Endothelial cell of umbilical vein (primary cell): ENCODE measurements around the gene C1QTNF9B. TPM values are rescaled to one million over a fixed set of nuclear protein-coding genes. Genes with fewer than 3 reads are reported as not detected.

Experiments used
- BruUV-seq: library from RNA; stranded (reverse); fragments of 400-500 nt; replicated peaks from 2 replicates; lab custom pipeline; 2021; lab: Mats Ljungman, UMichigan
- CTCF ChIA-PET: fragments of 300-600, 350-600 bp; sonication (Branson Sonifier 250); formaldehyde crosslinking; loops from one replicate; lab custom pipeline; 2021; ENCODE audit warnings: antibody characterized with exemption, inconsistent platforms; lab: Charles Lee
- POLR2A ChIA-PET: fragments of 300-600, 350-600 bp; sonication (Branson Sonifier 250); formaldehyde crosslinking; loops from one replicate; lab custom pipeline; 2021; ENCODE audit warnings: antibody characterized with exemption, inconsistent platforms; lab: Charles Lee
- DNase-seq: peaks from one replicate; pipeline ENCODE4 v3.0.0-alpha.2; 2011; ENCODE audit warnings: low read depth, low spot score
- FAIRE-seq: peaks from 2 replicates; lab custom pipeline; 2011; peaks lifted over from hg19 to GRCh38; lab: Jason Lieb, UNC
- H2AFZ ChIP-seq: 2 replicates; pipeline ENCODE4 v1.6.0; 2012; ENCODE audit warnings: low read depth, low read length, control low read depth, inconsistent platforms
- H3K27ac ChIP-seq: 2 replicates; pipeline ENCODE4 v1.5.1; 2011; ENCODE audit warnings: low read depth, mild to moderate bottlenecking, control low read depth, low read length, moderate library complexity; ENCODE audit not compliant: insufficient read depth
- H3K27me3 ChIP-seq, 2 experiments: 2 replicates each; pipeline versions ENCODE4 v1.6.0 to v1.6.1; 2011; ENCODE audit warnings: low read length in 2 of 2, mixed read lengths in 1 of 2; ENCODE audit not compliant: control insufficient read depth in 2 of 2, insufficient read depth in 2 of 2
- H3K36me3 ChIP-seq, 2 experiments: 2 replicates in 1 of 2; 3 replicates in 1 of 2; pipeline ENCODE4 v1.5.1; 2011; ENCODE audit warnings: low read length in 2 of 2, mild to moderate bottlenecking in 1 of 2, moderate library complexity in 1 of 2; ENCODE audit not compliant: control insufficient read depth in 2 of 2, insufficient read depth in 2 of 2; ENCODE audit errors: extremely low read depth in 1 of 2
- H3K4me1 ChIP-seq: 3 replicates; pipeline ENCODE4 v1.5.1; 2011; ENCODE audit warnings: mild to moderate bottlenecking, low read length; ENCODE audit not compliant: control insufficient read depth, insufficient read depth; ENCODE audit errors: extremely low read depth
- H3K4me2 ChIP-seq: 2 replicates; pipeline ENCODE4 v1.6.1; 2011; ENCODE audit warnings: low read length, control low read depth, mixed read lengths; ENCODE audit not compliant: insufficient read depth
- H3K4me3 ChIP-seq, 3 experiments: fragments of 200-600 bp in 1 of 3; sonication (generic), shearing (Covaris generic) in 1 of 3; replicated peaks in 1 of 3; 2 replicates each; pipeline ENCODE4 v1.5.1; 2011 to 2016; ENCODE audit warnings: control low read depth in 3 of 3, low read length in 3 of 3, mild to moderate bottlenecking in 2 of 3, inconsistent platforms in 1 of 3, low read depth in 1 of 3, moderate library complexity in 1 of 3; ENCODE audit not compliant: insufficient read depth in 1 of 3
- H3K79me2 ChIP-seq: 2 replicates; pipeline ENCODE4 v1.6.0; 2012; ENCODE audit warnings: low read length, inconsistent platforms; ENCODE audit not compliant: control insufficient read depth, insufficient read depth
- H3K9ac ChIP-seq: replicated peaks from 2 replicates; pipeline ENCODE3; 2011; ENCODE audit warnings: low read length, control low read depth; ENCODE audit not compliant: insufficient read depth; ENCODE audit errors: extremely low read depth
- H3K9me1 ChIP-seq: replicated peaks from 3 replicates; pipeline ENCODE4 v1.6.0; 2011; ENCODE audit warnings: mild to moderate bottlenecking, low read length; ENCODE audit not compliant: control insufficient read depth, insufficient read depth; ENCODE audit errors: extremely low read depth
- H3K9me3 ChIP-seq: replicated peaks from 2 replicates; pipeline ENCODE4 v1.5.1; 2012; ENCODE audit warnings: low read length, inconsistent platforms; ENCODE audit not compliant: control insufficient read depth, insufficient read depth
- H4K20me1 ChIP-seq: replicated peaks from 2 replicates; pipeline ENCODE3; 2011; ENCODE audit warnings: mild to moderate bottlenecking, low read length; ENCODE audit not compliant: control insufficient read depth, insufficient read depth; ENCODE audit errors: extremely low read depth
- CTCF ChIP-seq, 2 donors: IDR thresholded peaks; 1 replicate in 1 of 2; 2 replicates in 1 of 2; pipeline ENCODE4 v1.5.1; 2011; ENCODE audit warnings: low read length in 2 of 2, mild to moderate bottlenecking in 2 of 2, moderate library complexity in 2 of 2, control low read depth in 1 of 2, inconsistent platforms in 1 of 2, low read depth in 1 of 2; ENCODE audit not compliant: insufficient read depth in 1 of 2; ENCODE audit errors: extremely low read depth in 1 of 2
- FOS ChIP-seq: IDR thresholded peaks from 2 replicates; pipeline ENCODE4 v1.6.1; 2011; ENCODE audit warnings: mild to moderate bottlenecking, low read length, moderate library complexity, borderline replicate concordance; ENCODE audit not compliant: insufficient read depth
- GATA2 ChIP-seq: IDR thresholded peaks from 2 replicates; pipeline ENCODE4 v1.7.0; 2011; ENCODE audit warnings: low read depth, mild to moderate bottlenecking, moderate library complexity, mixed read lengths, low read length; ENCODE audit not compliant: insufficient read length, insufficient read depth
- JUN ChIP-seq: IDR thresholded peaks from 2 replicates; pipeline ENCODE4 v1.6.1; 2011; ENCODE audit warnings: borderline replicate concordance, low read depth; ENCODE audit not compliant: insufficient read length, insufficient read depth
- MYC ChIP-seq: IDR thresholded peaks from one replicate; pipeline ENCODE4 v1.6.1; 2011; ENCODE audit warnings: mild to moderate bottlenecking, low read depth, low read length
- POLR2A ChIP-seq: IDR thresholded peaks from 2 replicates; pipeline ENCODE4 v1.6.1; 2012; ENCODE audit warnings: low read depth, mild to moderate bottlenecking, control low read depth, low read length
- POLR2AphosphoS5 ChIP-seq: IDR thresholded peaks from 2 replicates; pipeline ENCODE4 v1.6.1; 2012; ENCODE audit warnings: low read depth, mild to moderate bottlenecking, control low read depth, low read length, moderate library complexity; ENCODE audit not compliant: insufficient read depth
- dilution Hi-C: fragments of 300-500 bp; cut with MboI; formaldehyde crosslinking; loops from one replicate; pipeline ENCODE4 v1.15.0; 2019; ENCODE audit warnings: low sequenced_read_pairs; ENCODE audit not compliant: extremely low pct_ligation_motif_present
- intact Hi-C: fragments of 100-400 bp; cut with micrococcal nuclease; formaldehyde crosslinking; loops from one replicate; pipeline ENCODE4 v1.10.0; 2022
- polyA plus RNA-seq, 4 experiments: library from polyadenylated mRNA; depleted of rRNA in 3 of 4; stranded (reverse) in 3 of 4; unstranded in 1 of 4; fragments of >200 nt; gene quantifications; 2 replicates each; pipeline versions ENCODE4 v1.2.1 to v1.2.3, GENCODE V29; 2011 to 2012; ENCODE audit warnings: missing spikeins in 1 of 4
- total RNA-seq: library from RNA; stranded (reverse); gene quantifications from 2 replicates; pipeline ENCODE4 v1.2.3, GENCODE V29; 2021
- TF ChIP-seq, protein P1 (sequence below): IDR thresholded peaks from 2 replicates; pipeline ENCODE4 v1.6.1; 2011; ENCODE audit not compliant: insufficient read depth, insufficient read length

The C1QTNF9B gene
- total and polyA plus RNA-seq, 2 donors (not counting 3 experiments of a cell fraction or from before 2014, with no cell fraction given) = 0.06 TPM; not detected in 1

GRCh38 chr13:23912469-23912868 lies 15.2 kb upstream of the C1QTNF9B start:
- no peak overlapping the region for H3K9ac ChIP-seq
- no peak overlapping the region for H3K4me3 ChIP-seq
- H2AFZ ChIP-seq = no peak overlapping the region
- BruUV-seq = no TSS peak
- no peaks in the 10 kb centered on the region for H4K20me1 ChIP-seq
- intact Hi-C loops (no loop called here), dilution Hi-C loops (no loop called here)
- no peaks in the 10 kb centered on the region for H3K9me3 ChIP-seq
- H3K4me1 ChIP-seq = no peaks in the 10 kb centered on the region
- no peak overlapping the region for H3K4me2 ChIP-seq
- H3K36me3 ChIP-seq = no peaks in the 10 kb centered on the region
- no peaks in the 10 kb centered on the region for H3K79me2 ChIP-seq
- ChIA-PET POLR2A (no interaction called here), CTCF (no interaction called here)
- no peak for FAIRE-seq
- H3K27ac ChIP-seq = no peak overlapping the region
- peaks cover 3 to 5% of the 10 kb centered on the region in 2 experiments for H3K27me3 ChIP-seq
- H3K9me1 ChIP-seq = no peaks in the 10 kb centered on the region
- no peak for DNase-seq
- TF ChIP-seq POLR2A (no peak), GATA2 (no peak), CTCF (IDR thresholded peaks at IDR 0.05; ENCODE audit: extremely low read depth in 1 of 2, insufficient read depth in 1 of 2, low read depth in 1 of 2, low read length in 2 of 2) (no peak), POLR2AphosphoS5 (no peak), MYC (no peak), FOS (no peak), JUN (no peak)
- TF ChIP-seq, protein P1, sequence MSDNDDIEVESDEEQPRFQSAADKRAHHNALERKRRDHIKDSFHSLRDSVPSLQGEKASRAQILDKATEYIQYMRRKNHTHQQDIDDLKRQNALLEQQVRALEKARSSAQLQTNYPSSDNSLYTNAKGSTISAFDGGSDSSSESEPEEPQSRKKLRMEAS = no peak
